PC-3 (cell line): ENCODE data around the gene ZSCAN2. TPM values are rescaled to one million over a fixed set of nuclear protein-coding genes. Genes with fewer than 3 reads are reported as not detected.

Source experiments
- ATAC-seq: fragments of 200-7000 bp; cut with Tn5 transposase; 2 replicates; pipeline ENCODE4 v1.9.1; 2020; ENCODE audit warnings: mild to moderate bottlenecking, moderate library complexity
- BruUV-seq: library from RNA; stranded (reverse); fragments of 400-500 nt; replicated peaks from 2 replicates; lab custom pipeline; 2021; lab: Mats Ljungman, UMichigan
- CTCF ChIA-PET: fragments of 300-600 bp; sonication (Branson Sonifier 250); formaldehyde crosslinking; loops from one replicate; lab custom pipeline; 2022; ENCODE audit warnings: antibody characterized with exemption; lab: Charles Lee
- POLR2A ChIA-PET: fragments of 300-600 bp; sonication (Branson Sonifier 250); formaldehyde crosslinking; loops from one replicate; lab custom pipeline; 2022; ENCODE audit warnings: antibody characterized with exemption; ENCODE audit not compliant: unreplicated experiment; lab: Charles Lee
- DNase-seq: peaks from one replicate; pipeline ENCODE4 v3.0.0-alpha.2; 2015
- H2AFZ ChIP-seq: fragments of 300-600 bp; sonication (generic); 2 replicates; pipeline ENCODE4 v1.6.0; 2016; ENCODE audit warnings: antibody characterized with exemption, low read length
- H3F3A ChIP-seq: fragments of 300-600 bp; sonication (generic); one replicate; pipeline ENCODE4 v1.6.0; 2017; ENCODE audit warnings: antibody characterized with exemption, low read length, control low read depth, mild to moderate bottlenecking; ENCODE audit not compliant: unreplicated experiment
- H3K27ac ChIP-seq: fragments of 300-600 bp; sonication (generic); 2 replicates; pipeline ENCODE4 v1.5.1; 2016; ENCODE audit warnings: mild to moderate bottlenecking, low read length
- H3K27me3 ChIP-seq: fragments of 300-600 bp; sonication (generic); 2 replicates; pipeline ENCODE4 v1.6.1; 2016; ENCODE audit warnings: low read length, mixed read lengths
- H3K36me3 ChIP-seq: fragments of 300-600 bp; sonication (generic); 2 replicates; pipeline ENCODE4 v1.6.1; 2016; ENCODE audit warnings: low read depth, mixed run types, low read length, mixed read lengths
- H3K4me1 ChIP-seq: fragments of 300-600 bp; sonication (generic); 2 replicates; pipeline ENCODE4 v1.5.1; 2016; ENCODE audit warnings: low read length; ENCODE audit not compliant: insufficient read depth
- H3K4me2 ChIP-seq: fragments of 300-600 bp; sonication (generic); 2 replicates; pipeline ENCODE4 v1.6.0; 2016; ENCODE audit warnings: low read length
- H3K4me3 ChIP-seq: fragments of 300-600 bp; sonication (generic); 2 replicates; pipeline ENCODE4 v1.5.1; 2016; ENCODE audit warnings: mild to moderate bottlenecking, low read length, mixed read lengths
- H3K79me2 ChIP-seq: fragments of 300-600 bp; sonication (generic); 2 replicates; pipeline ENCODE4 v1.6.1; 2017; ENCODE audit warnings: low read length, mixed read lengths
- H3K9ac ChIP-seq: fragments of 300-600 bp; sonication (generic); 2 replicates; pipeline ENCODE4 v1.6.0; 2016; ENCODE audit warnings: mild to moderate bottlenecking, low read length
- H3K9me2 ChIP-seq: fragments of 300-600 bp; sonication (generic); replicated peaks from 2 replicates; pipeline ENCODE4 v1.6.1; 2016; ENCODE audit warnings: mixed run types, low read length, mixed read lengths
- H3K9me3 ChIP-seq: fragments of 300-600 bp; sonication (generic); 2 replicates; pipeline ENCODE4 v1.6.1; 2016; ENCODE audit warnings: low read length, mixed read lengths
- H4K20me1 ChIP-seq: fragments of 300-600 bp; sonication (generic); 2 replicates; pipeline ENCODE4 v1.6.1; 2016; ENCODE audit warnings: low read length, mixed read lengths
- CTCF ChIP-seq: fragments of 300-600 bp; sonication (generic); conservative IDR thresholded peaks from 2 replicates; pipeline ENCODE4 v1.5.1; 2017; ENCODE audit warnings: antibody characterized with exemption, low read depth, mild to moderate bottlenecking, low read length
- EZH2 ChIP-seq: fragments of 300-600 bp; sonication (generic); IDR thresholded peaks from one replicate; pipeline ENCODE4 v1.6.1; 2017; ENCODE audit warnings: antibody characterized with exemption, mild to moderate bottlenecking, low read length; ENCODE audit not compliant: unreplicated experiment
- EZH2phosphoT487 ChIP-seq: fragments of 300-600 bp; sonication (generic); IDR thresholded peaks from 2 replicates; pipeline ENCODE4 v1.6.1; 2018; ENCODE audit warnings: mild to moderate bottlenecking, antibody characterized with exemption, low read length, borderline replicate concordance
- intact Hi-C: fragments of 100-400 bp; cut with micrococcal nuclease; formaldehyde crosslinking; loops from 2 replicates; pipeline ENCODE4 v1.9.0; 2023
- total RNA-seq: library from RNA; depleted of rRNA; stranded (reverse); fragments of >200 nt; gene quantifications from 2 replicates; pipeline ENCODE4 v1.2.3, GENCODE V29; 2014

ZSCAN2 gene
- total RNA-seq, 1 experiment from 2014 or later = 15.0 TPM

- Histone ChIP-seq H3K4me1 (peaks cover 11% of the 10 kb centered on the region; the same call in 1 of the 2 replicates), H4K20me1 (no peaks in the 10 kb centered on the region), H3K9me3 (no peaks in the 10 kb centered on the region), H3K4me2 (no peak overlapping the region), H3K4me3 (no peak overlapping the region), H3F3A (no peaks in the 10 kb centered on the region), H3K9me2 (no peaks in the 10 kb centered on the region), H3K9ac (no peak overlapping the region), H3K27ac (no peak overlapping the region), H3K27me3 (no peaks in the 10 kb centered on the region), H3K36me3 (peaks cover 7% of the 10 kb centered on the region; the same call in 1 of the 2 replicates), H3K79me2 (no peaks in the 10 kb centered on the region), H2AFZ (no peak overlapping the region)
- TF ChIP-seq EZH2 (no peak), CTCF (no peak), EZH2phosphoT487 (no peak)
- ChIA-PET POLR2A (no interaction called here), CTCF (no interaction called here)
- DNase-seq (no peak), ATAC-seq (no peak)
- no TSS peak for BruUV-seq
- intact Hi-C loops = no loop called here
Observed at GRCh38 chr15:84661001-84661400, 60.2 kb downstream of the ZSCAN2 start.

- Histone ChIP-seq H3K9me3 (no peaks in the 10 kb centered on the region), H3K36me3 (peaks cover 29% of the 10 kb centered on the region; the same call in 1 of the 2 replicates), H3K9me2 (no peaks in the 10 kb centered on the region), H3K79me2 (no peaks in the 10 kb centered on the region), H3K27ac (no peak overlapping the region), H3K4me1 (peaks cover 13% of the 10 kb centered on the region), H3K9ac (no peak overlapping the region), H4K20me1 (no peaks in the 10 kb centered on the region), H2AFZ (no peak overlapping the region), H3F3A (no peaks in the 10 kb centered on the region), H3K4me2 (no peak overlapping the region), H3K4me3 (no peak overlapping the region), H3K27me3 (no peaks in the 10 kb centered on the region)
- POLR2A ChIA-PET = no interaction called here
- CTCF ChIA-PET = no interaction called here
- TF ChIP-seq EZH2phosphoT487 (no peak), CTCF (no peak), EZH2 (no peak)
- BruUV-seq = no TSS peak
- DNase-seq = no peak
- intact Hi-C loops = no loop called here
- ATAC-seq = no peak
Observed at GRCh38 chr15:84666373-84666772, 65.6 kb downstream of the ZSCAN2 start.

DNA sequence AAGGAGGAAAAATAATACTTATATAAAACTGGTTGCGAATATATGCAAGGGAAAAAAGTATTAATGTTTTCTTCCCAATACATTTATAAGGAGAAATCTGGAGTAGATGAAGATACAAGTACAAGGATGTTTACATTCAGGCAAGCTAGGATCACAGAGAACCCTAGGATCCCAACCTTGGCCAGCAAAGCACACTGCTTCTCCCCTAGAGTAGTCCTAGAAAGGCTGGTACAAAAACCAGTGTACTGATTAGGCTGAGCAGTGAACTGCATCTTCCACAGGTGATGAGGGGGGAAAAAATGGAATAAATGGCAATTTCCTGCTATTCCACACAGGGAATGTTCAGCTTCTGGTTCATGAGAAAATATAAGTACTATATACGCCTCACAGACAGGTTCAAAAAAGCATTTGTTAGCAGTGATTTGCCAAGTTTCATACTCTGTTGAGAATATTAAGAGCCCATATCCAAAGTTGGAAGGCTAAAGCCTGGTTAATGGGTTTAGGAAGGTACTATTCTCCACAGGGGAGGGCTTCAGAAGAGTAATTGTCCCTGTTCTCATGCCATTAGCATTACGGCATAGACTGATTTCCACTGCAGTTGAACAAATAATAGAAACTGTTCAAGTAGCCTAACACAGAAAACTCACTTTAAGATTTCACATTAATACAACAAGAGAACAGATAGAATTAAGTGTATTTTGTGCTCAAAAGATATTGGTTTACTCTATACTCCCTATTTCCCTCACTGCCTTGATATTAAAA, 67.6 kb downstream of the ZSCAN2 start:
- Histone ChIP-seq H3K9ac (no peak overlapping the region), H3K27ac (peak overlapping the region; percentile 44), H3K4me1 (peaks cover 13% of the 10 kb centered on the region), H3K4me2 (peak overlapping the region; percentile 9; the same call in 1 of the 2 replicates), H3K9me3 (no peaks in the 10 kb centered on the region), H3K4me3 (no peak overlapping the region), H3F3A (no peaks in the 10 kb centered on the region), H3K9me2 (no peaks in the 10 kb centered on the region), H4K20me1 (no peaks in the 10 kb centered on the region), H3K79me2 (no peaks in the 10 kb centered on the region), H3K36me3 (peaks cover 29% of the 10 kb centered on the region; the same call in 1 of the 2 replicates), H3K27me3 (no peaks in the 10 kb centered on the region), H2AFZ (no peak overlapping the region)
- BruUV-seq = no TSS peak
- ChIA-PET POLR2A (interaction anchor here (0.6 kb wide), 1 partner anchor 69 kb away, joined by 3 read pairs; no protein-coding TSS in a partner anchor), CTCF (interaction anchor here (0.5 to 1.2 kb wide), 3 partner anchors 10 to 98 kb away, joined by 4 to 10 read pairs (median 5); partner anchors contain the start of gene NMB)
- no peak for DNase-seq
- TF ChIP-seq EZH2phosphoT487 (no peak), EZH2 (no peak), CTCF (no peak)
- ATAC-seq = no peak
- intact Hi-C loops = no loop called here
